OCI-M2 (cell line): ENCODE data around the gene FCAR.
"Not testable (repeated sequence)": the region's sequence is repeated elsewhere in the genome, so short reads cannot be mapped to it uniquely, and the experiment has no call there.

ENCODE experiments used
- DNase-seq: peaks from one replicate; lab custom pipeline; 2025; ENCODE audit not compliant: unreplicated experiment; lab: John Stamatoyannopoulos, UW

The FCAR gene

DNA sequence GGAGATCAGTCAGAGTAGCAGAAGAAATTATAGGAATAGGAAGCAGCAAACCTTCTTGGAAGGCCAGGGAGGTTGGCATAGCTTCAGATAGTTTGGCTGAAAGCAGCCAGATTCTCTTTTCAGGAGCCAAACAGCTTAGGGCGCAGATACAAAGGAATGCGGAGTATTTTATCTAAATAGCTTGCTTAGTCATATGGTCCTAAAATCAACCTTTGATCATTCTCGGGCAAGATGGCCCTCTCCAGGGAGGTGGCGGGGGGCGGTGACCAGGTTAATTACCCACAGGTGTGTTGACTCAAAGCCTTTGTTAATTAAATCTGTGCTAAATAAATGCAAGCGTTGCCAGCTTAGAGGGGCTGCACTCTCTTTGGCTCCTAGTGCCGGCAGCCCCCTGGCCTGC is 19.4 kb downstream of the FCAR start:
- no peak for DNase-seq

DNA sequence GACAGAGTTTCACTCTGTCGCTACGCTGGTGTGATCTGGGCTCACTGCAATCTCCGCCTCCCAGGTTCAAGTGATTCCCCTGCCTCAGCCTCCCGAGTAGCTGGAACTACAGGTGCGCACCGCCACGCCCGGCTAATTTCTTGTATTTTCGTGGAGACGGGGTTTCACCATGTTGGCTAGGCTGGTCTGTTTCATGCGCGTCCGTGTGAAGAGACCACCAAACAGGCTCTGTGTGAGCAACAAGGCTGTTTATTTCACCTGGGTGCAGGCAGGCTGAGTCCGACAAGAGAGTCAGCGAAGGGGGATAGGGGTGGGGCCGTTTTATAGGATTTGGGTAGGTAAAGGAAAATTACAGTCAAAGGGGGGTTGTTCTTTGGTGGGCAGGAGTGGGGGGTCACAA is 20.1 kb downstream of the FCAR start:
- DNase-seq: not testable (repeated sequence)

DNA sequence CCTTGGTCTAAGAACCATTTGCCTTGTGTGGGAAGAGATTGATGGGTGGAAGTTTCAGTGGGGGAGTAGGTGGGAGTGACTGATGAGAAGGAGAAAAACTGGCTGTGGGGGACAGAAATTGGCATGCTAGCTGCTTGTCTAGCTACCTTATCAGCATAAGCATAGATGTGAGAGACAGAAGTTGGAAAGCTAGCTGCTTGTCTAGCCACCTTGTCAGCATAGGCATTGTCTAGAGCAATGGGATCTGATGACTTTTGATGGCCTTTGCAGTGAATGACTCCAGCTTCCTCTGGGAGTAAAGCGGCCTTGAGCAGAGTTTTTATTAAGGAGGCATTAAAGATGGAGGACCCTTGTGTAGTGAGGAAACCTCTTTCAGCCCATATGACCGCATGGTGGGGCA is 22.0 kb downstream of the FCAR start:
- DNase-seq: no peak

DNA sequence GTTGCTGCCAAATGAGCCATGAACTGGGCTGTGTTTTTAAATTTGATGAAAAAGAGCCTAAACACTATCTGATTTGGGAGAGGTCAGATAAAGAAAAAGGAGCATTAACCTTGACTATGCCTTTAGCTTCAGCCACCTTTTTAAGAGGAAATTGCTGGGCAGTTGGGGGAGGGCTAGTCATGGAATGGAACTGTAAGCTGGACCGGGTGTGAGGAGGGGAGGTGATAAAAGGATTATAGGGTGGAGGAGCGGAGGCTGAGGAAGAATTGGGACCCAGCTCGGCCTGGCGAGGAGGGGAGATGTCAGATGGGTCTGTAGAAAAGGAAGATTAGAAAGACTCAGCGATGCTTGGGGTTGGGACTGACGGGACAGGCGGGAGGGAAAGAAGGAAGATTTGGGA is 24.6 kb downstream of the FCAR start:
- not testable (repeated sequence) for DNase-seq

DNA sequence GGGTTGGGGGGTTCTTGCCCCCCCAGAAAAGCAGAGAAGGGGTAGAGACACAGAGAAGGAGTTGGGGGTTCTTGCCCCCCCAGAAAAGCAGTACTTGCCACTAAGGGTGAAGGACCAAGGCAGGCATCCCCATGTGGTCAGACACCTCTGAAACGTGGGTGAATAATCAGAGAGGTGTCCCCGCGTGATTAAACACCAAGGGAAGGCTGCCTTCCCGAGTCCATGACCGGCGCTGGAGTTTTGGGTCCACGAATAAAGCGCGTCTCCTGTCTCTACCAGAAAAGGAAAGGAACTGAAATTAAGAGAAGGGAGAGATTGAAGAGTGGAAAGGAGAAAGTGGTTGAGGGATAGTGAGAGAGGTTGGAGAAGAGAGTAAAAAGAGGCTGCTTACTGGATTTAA is 25.6 kb downstream of the FCAR start:
- not testable (repeated sequence) for DNase-seq

DNA sequence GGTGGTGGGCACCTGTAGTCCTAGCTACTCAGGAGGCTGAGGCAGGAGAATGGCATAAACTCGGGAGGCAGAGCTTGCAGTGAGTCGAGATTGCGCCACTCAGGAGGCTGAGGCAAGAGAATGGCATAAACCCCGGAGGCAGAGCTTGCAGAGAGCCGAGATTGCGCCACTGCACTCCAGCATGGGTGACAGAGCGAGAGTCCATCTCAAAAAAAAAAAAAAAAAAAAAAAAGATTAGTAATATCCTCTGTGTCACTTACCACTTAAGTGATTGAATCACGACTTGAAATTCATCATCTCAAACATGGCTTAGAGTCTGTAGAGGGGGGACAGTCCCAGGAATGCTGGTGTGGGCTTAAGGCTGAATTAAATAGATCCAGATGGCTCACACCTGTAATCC is 27.1 kb downstream of the FCAR start:
- not testable (repeated sequence) for DNase-seq

DNA sequence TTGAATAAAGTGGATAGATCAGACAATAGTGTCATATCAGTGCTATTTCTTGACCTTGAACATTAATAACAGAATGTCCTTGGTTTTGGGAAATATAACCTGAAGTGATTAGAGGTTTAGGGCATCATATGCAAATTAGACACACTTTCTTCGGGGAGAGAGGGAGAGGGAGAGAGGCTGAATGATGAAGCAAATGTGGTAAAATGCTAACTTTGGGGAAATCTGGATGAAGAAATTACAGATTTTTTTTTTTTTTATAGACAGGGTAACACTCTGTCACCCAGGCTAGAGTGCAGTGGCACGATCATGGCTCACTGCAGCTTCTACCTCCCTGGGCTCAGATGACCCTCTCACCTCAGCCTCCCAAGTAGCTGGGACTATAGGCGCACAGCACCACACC is 28.0 kb downstream of the FCAR start:
- no peak for DNase-seq

DNA sequence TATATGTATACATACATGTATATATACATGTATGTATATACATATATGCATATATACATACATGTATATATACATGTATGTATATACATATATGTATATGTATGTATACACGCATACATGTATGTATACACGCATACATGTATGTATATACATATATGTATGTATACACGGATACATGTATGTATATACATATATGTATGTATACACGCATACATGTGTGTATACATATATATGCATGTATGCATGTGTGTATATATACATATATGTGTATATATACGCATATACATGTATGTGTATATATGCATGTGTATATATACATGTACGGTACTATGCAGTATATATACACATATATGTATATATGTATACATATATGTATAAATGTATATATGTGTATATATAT is 29.3 kb downstream of the FCAR start:
- no peak for DNase-seq

DNA sequence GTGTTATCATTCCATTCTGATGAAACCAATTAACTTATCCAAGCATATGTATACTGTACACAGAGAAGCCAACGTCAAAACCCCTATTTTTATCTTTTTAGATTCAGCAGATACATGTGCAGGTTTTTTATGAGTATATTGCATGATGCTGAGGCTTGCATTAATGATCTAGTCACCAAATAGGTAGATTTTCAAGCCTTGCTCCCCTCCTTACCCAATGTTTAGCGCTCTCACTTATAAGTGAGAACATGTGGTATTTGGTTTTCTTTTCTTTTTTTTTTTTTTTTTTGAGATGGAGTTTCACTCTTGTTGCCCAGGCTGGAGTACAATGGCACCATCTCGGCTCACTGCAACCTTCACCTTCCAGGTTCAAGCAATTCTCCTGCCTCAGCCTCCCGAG is 30.2 kb downstream of the FCAR start:
- DNase-seq: not testable (repeated sequence)

DNA sequence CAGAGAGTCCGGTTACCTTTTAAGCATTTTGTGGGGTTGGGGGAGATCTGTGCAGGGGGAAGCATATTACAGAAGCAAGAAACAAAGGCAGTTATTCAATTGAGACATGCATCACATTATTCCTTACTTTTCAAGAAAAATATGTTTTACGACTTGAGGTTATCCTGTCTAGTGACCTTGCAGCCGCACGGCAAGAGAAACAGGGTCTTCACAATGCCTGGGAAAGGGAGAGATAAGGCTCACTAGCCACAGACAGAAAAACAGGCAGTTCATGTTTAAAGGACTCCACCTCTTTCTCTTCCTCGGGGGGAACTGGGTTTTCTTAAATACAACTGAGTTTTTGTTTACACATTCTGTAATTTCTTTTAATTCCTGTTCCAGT is 31.4 kb downstream of the FCAR start:
- DNase-seq: peak; percentile 62

DNA sequence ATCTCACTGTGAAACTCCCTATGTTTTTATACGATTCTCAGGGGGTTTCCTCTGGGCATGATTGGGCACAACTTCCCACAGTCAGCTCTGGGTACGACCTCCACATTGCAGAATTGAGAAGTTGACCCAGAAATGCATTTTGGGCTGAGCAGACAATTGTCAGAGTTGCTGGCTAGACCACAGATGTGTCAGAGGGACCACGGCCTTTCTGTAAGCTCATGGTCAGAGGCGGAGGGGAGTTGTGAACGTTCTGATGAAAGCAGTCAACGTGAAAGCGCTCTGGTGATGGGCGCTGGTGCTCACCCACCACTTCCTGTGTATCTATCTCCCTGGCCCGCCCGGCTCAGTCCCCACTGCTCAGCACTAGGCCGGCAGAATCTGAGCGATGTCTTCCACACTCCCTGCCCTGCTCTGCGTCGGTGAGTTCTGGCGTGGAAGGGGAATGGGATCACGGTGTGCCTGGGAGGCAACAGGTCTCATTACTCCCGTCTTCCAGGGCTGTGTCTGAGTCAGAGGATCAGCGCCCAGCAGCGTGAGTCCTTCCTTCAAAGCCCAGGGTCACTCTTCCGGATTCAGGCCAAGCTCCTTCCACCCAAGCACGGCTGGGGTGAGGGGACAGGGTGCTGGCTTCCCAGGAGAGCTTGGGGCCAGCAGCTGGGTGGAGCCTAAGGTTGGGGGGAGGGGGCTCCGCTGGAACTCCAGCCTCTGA is 31.9 kb downstream of the FCAR start, which contains the start of gene NCR1:
TSS of gene NCR1 (plus strand) at position 346 of the 709 bp plus-strand sequence. CDS start at position 386, 40 bp downstream.
- peak; percentile 77 for DNase-seq

DNA sequence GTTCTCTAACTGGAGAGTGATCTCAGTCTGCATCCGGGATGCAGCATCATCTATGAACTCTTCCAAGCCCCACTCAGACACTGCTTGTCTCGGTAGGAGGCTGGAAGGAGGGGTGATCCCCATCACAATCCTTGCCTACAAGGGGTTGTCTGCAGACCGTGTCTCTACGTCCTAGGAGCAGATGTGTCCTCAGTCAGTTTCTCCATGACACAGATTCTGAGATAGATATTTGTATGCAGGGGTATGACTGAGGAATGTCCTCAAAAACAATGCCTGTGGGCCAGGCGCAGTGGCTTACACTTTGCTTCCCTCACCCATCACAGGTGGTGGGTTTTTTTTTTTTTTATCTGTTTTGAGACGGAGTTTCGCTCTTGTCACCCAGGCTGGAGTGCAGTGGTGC is 32.8 kb downstream of the FCAR start:
- DNase-seq: no peak

DNA sequence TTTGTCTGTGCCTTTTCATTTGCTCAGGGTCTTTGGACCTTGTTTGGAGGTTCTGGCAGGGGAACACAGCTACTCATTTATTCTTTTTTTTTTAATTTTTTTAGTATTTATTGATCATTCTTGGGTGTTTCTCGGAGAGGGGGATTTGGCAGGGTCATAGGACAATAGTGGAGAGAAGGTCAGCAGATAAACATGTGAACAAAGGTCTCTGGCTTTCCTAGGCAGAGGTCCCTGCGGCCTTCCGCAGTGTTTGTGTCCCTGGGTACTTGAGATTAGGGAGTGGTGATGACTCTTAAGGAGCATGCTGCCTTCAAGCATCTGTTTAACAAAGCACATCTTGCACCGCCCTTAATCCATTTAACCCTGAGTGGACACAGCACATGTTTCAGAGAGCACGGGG is 33.9 kb downstream of the FCAR start:
- DNase-seq: not testable (repeated sequence)

DNA sequence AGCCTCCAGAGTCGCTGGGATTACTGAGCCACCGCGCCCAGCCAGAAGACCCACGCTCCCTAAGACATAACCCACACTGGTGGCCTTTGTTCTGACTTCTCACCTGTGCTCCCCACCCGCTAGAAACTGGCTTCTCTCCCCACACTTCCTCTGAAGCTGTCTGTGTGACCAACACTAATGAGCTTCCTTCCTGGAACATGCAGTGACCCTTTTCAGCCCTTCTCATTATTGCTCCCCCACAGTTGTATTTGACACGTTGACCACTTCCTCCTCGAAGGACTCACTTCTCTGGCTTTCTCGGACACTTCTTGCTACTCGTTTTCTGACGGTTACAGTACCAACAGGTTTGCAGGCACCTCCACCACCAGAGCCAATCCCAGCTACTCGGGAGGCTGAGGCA is 42.8 kb downstream of the FCAR start:
- DNase-seq: no peak

DNA sequence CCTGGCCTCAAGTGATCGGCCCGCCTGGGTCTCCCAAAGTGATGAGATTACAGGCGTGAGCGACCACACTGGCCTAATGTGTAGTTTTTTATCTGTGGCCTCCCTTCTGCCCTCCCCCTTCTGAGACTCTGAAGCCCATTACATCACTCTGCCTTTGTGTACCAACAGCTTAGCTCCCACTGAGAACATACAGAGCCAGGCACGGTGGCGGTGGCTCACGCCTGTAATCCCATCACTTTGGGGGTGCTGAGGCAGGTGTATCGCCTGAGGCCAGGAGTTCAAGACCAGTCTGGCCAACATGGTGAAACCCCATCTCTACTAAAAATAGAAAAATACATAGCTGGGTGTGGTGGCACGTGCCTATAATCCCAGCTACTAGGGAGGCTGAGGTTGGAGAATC is 44.5 kb downstream of the FCAR start:
- DNase-seq: no peak

DNA sequence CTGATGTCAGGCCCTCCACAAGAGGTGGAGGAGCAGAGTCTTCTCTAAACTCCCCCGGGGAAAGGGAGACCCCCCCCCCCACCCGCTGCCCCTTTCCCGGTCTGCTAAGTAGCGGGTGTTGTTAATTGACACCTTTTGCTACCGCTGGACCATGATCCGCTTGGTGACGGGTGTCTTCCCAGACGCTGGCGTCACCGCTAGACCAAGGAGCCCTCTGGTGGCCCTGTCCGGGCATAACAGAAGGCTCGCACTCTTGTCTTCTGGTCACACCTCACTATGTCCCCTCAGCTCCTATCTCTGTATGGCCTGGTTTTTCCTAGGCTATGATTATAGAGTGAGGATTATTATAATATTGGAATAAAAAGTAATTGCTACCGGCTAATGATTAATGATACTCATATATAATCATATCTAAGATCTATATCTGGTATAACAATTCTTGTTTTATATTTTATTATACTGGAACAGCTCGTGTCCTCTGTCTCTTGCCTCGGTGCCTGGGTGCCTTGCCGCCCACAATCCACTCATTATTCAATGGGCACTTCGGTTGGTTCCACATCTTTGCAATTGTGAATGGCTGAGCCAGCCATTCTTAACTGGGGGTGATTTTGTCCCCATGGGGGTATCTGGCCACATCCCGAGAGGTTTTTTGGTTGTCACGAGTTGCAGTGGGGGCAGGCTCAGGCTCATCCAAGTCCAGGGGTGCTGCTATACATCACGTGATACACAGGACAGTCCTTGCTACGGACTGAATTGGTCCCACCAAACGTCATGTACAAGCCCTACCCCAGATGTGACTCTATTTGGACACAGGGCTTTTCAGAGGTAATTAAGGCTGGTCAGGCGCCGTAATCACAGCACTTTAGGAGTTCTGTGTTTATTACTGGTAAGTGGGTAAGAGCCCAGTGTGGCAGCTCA is 45.9 kb downstream of the FCAR start:
- DNase-seq: not testable (repeated sequence)

DNA sequence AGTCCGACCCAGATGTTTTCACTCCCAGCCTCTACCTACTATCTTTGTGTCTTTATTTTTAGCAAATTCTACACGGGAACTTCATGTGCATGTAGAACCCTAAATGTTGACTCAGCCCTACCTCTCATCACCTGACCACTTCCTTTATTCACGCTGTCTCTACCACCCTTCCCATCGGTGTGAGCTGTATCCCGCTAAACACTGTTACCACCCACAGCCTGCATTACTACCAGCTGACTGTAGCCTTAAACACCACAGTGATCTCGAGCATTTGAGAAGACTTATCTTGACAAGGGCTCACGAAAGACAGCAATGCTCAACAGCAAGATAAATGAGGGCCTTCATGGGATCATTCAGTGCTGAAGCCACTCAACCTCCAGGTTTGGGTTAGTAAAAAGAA is 47.0 kb downstream of the FCAR start:
- no peak for DNase-seq

DNA sequence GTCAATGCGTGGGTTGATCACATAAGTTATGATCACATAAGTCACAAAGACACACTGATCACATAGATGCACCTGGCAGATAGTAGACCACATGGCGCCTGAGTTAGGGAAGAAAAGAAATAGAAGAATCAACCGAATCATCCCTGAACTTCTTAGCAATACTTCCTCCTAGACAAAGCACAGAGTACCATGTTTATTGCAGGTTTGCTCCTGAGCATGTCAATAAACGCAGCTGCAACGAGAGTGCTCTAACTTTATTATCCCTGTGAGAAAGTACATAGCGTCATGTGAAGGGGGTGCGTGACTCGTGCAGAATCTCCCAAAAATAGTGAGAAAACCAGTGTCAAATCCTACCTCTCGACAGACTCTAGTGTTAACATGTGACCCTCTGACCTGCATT is 49.2 kb downstream of the FCAR start:
- DNase-seq: no peak

DNA sequence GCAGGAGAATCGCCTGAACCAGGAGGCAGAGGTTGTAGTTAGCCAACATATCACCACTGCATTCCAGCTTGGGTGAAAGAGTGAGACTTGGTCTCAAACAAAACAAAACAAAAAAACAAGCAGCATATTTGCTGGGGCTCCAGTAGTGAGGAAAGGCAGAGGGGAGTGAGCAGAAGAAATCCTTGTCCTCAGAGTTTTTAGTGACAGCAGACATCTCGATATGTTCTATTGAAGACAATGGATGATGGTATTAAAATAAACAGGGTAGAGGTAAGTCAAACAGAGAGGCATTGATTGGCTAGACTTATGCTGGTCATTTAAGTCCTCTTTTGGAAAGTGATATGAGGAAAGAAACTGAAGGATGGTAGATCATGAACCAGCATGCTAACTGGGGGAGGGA is 54.3 kb downstream of the FCAR start:
- DNase-seq: no peak

DNA sequence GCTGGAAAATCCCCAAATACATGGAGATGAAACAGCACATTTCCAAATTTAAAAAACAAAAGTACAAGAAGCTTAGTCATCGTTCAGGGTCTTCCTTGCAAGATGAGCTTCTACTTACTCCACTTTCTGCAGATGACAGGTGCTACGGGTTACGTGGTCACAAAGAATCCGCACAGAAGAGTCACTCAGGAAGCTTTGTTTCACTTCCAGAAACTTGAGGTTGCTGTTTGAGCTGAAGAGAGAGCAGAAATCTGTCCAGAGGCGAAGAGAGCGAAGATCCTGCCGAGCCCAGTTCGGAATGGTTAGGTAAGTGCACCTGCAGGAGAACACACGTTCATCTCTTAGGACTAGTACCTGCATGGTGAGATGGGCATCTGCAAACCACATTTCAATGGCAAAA is 63.9 kb downstream of the FCAR start:
- no peak for DNase-seq

DNA sequence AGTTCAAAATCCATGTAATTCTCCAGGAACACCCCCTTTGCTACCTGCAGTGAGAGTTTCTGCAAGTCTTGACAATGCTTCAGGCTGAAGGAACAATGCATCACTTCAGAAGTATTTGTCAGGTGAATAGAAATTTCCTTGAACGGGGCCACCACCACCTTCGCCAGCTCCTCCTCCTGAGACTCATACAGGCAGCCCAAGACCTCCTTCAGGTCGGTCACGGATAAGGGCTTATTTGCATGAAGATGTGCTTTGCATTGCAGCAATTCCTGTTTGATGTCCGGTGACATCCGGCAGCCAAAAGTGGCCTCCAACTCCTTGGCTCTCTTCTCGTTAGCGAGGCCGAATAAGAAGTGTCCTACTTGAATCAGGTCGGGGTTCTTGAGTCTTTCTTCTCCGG is 64.9 kb downstream of the FCAR start:
- DNase-seq: no peak

DNA sequence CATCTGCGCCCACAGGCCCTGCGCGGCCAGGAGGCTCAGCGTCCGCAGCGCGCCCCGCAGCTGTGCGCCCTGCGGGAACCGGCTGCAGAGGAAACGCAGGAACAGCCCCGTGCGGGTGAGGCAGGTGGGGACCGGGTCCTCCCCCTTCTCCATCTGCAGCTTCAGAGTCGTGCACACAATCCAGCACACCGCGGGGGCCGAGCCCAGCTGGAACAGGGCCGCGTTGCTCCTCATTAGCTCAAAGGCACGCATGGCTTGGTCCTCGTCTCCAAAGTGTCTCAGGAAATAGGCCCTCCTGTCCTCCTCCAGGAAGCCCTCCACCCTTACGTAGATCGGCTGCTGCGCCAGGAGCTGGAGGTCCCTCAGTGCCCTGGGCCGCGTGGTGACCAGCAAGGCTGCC is 65.5 kb downstream of the FCAR start:
- not testable (repeated sequence) for DNase-seq
